NOMO-1 (cell line): ENCODE results near the gene NANOS1.

ENCODE experiments used
- DNase-seq, 2 experiments: peaks; one replicate each; lab custom pipeline; 2025; ENCODE audit not compliant: unreplicated experiment in 2 of 2; lab: John Stamatoyannopoulos, UW

The NANOS1 gene

DNA sequence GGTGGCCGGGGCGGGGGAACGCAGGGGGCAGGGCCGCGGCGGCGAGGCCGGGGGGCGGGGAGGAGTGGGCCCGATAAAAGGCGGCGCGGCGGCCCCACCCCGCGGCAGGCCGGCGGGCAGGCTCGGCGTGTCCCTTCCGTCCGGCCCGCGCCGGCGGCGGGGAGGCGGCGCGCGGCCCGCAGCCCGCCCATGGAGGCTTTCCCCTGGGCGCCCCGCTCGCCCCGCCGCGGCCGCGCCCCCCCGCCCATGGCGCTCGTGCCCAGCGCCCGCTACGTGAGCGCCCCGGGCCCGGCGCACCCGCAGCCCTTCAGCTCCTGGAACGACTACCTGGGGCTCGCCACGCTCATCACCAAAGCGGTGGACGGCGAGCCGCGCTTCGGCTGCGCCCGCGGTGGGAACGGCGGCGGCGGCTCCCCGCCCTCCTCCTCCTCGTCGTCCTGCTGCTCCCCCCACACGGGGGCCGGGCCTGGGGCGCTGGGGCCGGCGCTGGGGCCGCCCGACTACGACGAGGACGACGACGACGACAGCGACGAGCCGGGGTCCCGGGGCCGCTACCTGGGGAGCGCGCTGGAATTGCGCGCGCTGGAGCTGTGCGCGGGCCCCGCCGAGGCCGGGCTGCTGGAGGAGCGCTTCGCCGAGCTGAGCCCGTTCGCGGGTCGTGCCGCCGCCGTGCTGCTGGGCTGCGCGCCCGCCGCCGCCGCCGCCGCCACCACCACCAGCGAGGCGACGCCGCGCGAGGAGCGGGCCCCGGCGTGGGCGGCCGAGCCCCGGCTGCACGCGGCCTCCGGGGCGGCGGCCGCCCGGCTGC, at the start of gene NANOS1:
Gene NANOS1, plus strand, starts transcription at position 102 of the 808 bp plus-strand sequence. Its CDS starts 88 bp downstream, at position 190.
- no peak for DNase-seq

GRCh38 chr10:118980135-118980865, 49.2 kb upstream of the NANOS1 start:
- no peak for DNase-seq

- no peak for DNase-seq
These were observed 48.6 kb upstream of the NANOS1 start for GRCh38 chr10:118980870-118981269.

- DNase-seq: no peak
These were observed 47.6 kb upstream of the NANOS1 start for GRCh38 chr10:118981946-118982345.

DNA sequence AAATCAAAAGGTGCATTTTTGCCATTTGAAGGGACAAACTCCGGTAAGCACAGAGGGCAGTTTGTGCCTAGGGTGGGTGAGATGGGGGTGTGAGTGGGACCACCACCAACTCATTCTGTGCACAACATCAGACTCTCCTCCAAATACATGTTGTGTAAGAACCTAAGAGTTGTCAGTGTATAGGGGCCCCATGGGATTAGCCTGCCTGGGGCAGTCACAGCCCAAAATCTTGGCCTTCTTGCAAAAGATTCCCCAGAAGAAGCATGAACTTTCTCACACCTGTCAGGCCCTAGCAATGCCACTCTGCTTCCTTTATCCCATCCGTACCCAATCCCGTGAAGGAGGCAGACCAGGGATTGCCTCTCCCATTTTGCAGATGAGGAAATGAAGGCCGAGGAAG, 47.1 kb upstream of the NANOS1 start:
- no peak for DNase-seq

GRCh38 chr10:118983263-118983662, 46.3 kb upstream of the NANOS1 start:
- peak in 1 of 2 experiments; percentile 30 for DNase-seq

DNA sequence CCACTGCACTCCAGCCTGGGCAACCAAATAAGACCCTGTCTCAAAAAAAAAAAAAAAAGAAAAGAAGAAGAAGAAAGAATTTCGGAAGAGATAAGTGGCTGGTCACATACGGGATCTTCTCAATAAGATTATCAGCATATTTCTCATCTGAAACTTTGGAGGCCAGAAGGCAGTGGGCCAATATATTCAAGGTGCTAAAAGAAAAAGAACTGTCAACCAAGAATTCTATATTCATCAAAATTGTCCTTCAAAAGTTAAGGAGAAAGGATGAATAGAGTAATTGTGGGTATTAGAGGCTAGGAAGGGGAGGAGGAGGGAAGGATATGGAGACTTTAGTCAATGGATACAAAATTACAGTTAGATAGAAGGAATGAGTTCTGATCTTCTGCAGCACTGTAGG, 43.9 kb upstream of the NANOS1 start:
- no peak for DNase-seq

DNA sequence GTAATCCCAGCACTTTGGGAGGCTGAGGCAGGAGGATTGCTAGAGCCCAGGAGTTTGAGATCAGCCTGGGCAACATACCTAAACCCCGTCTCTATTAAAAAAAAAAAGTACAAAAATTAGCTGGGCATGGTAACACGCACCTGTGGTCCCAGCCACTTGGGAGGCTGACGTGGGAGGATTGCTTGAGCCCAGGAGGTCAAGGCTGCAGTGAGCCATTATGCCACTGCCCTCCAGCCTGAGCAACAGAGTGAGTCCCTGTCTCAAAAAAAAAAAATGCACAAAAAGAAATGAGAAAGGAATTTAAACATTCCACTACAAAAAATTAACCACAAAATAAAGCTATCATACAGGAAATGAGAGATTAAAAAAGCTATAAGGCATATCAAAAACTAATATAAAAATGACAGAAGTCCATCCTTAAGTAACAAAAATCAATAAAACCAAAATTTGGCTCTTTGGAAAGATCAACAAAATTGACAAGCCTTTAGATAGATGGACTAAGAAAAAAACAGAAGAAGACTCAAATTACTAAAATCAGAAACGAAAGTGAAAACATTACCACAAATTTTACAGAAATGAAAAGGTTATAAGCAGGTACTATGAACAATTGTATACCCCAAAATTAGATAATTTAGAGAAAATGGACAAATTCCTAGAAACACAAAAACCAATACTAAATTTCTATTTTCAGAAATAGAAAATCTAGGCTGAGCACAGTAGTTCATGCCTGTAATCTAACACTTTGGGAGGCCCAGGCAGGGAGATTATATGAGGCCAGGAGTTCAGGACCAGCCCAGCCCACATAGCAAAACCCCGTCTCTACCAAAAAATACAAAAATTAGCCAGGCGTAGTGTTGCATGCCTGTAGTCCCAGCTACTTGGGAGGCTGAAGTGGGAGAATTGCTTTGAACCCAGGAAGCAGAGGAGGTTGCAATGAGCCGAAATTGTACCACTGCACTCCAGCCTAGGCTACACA, 42.4 kb upstream of the NANOS1 start:
- no peak for DNase-seq

GRCh38 chr10:118990326-118990725, 39.2 kb upstream of the NANOS1 start:
- DNase-seq: no peak

DNA sequence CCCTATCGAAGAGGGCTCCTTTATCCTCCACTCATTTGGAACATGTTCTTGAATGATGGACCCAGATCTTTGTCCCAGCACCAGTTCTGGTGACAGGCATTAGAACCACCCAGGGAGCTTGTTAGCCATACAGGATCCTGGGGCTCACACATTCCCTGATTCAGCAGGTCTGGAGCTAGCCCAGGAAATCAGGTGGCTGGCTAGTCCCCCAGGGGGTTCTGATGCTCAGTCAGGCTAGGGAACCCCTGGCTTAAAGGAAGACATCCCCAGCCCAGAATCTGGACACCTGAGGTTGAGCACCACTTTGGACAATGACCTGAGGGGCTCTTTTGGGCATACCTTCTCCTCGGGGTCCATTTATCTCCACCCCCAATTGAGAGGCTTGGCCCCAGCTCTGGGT, 37.0 kb upstream of the NANOS1 start:
- DNase-seq: no peak

- DNase-seq: no peak
These were observed 36.3 kb upstream of the NANOS1 start for GRCh38 chr10:118993214-118993613.

- no peak for DNase-seq
These were observed 35.2 kb upstream of the NANOS1 start for GRCh38 chr10:118994321-118994720.

DNA sequence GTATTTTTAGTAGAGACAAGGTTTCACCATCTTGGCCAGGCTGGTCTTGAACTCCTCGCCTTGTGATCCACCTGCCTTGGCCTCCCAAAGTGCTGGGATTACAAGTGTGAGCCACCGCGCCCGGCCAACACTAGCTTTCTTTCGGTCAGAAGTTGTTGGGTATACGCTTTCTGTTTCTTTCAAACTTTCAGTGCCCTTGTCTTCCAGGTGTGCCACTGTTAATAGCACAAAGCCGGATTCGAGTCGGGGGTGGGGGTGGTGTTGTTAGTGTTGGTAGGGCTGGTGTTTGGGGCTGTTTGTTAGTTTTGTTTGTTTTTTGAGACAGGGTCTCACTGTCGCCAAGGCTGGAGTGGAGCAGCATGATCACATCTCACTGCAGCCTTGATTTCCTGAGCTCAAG, 33.8 kb upstream of the NANOS1 start:
- DNase-seq: no peak

GRCh38 chr10:118997379-118997778, 32.1 kb upstream of the NANOS1 start:
- no peak for DNase-seq

- DNase-seq: no peak
These were observed 31.3 kb upstream of the NANOS1 start for GRCh38 chr10:118998183-118998582.

- no peak for DNase-seq
These were observed 27.6 kb upstream of the NANOS1 start for GRCh38 chr10:119001717-119002500.

DNA sequence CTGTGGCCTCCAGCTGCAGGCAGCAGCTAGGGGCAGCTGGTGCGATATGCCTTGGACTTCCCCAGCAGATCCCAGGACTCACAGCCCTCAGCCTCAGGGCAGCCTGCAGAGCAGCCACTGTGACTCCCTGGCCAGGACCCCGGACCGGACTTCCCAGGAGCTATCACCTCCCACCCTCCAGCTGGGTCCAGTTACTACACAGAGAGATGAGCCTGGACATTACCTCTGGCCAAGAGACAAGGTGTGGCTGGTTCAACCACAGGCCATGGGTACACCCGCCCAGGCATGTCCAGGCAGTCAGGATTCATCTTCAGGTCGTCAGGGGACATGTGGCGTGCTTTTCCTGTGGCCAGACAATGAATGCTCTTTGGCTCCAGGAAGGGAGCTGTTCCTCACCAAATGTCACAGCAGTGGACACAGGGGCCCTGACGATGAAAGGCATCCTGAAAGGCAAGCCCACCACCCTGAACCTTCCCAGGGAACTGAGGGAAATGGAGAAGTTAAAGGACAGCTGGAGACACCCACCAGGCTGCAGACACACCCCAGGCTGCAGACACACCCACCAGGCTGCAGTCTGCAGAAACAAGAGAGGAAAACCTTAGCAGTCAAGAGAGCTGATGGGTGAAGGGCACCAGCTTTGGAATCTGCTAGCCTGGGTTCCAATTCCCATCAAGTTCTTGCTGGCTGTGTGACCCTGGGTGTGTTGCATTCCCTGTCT, 25.8 kb upstream of the NANOS1 start:
- no peak for DNase-seq

DNA sequence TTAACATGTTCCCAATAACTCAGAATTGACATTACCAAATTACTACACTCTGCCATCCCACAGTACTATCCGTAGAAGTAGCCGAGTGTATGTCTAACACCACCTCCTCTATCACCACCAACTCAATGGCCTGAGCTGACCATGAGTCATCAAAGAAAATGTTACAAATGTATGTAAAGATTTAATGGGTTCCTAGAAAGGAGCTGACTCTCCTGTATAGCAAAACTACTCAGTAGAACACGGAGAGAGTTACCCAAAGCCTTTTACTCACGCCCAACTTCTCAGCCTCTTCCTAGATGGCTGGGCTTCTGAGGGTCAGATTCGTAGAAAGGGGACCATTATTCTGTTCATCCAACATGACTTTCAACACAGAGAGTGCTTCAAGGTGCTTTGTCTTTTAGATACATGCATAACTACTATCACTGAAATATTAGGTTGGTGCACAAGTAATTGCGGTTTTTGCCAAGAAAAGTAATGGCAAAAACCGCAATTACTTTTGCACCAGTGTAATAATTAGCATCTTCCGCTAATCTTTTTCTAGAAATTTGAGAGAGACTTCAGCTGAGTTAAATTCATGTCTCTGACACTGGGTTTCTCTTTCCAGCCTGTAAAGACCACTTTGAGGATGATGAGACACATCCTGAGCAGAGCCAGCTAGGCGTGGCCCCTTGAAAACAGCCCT, 24.0 kb upstream of the NANOS1 start:
- no peak for DNase-seq
